ENCODE measurements around the gene PPP1R8.
"Not testable (repeated sequence)": the region's sequence is repeated elsewhere in the genome, so short reads cannot be mapped to it uniquely, and the experiment has no call there.

Gene PPP1R8

GRCh38 chr1:27816921-27817630 is 13.5 kb upstream of the PPP1R8 start:
- DNase-seq (ENCODE audit: low read depth): no peak
- no peak for TF ChIP-seq CTCF (IDR thresholded peaks at IDR 0.05; ENCODE audit: low read depth, low read length, missing control alignments)
- in situ Hi-C loops (cut with HindIII; ENCODE audit: low sequenced_read_pairs): no loop called here
- H3K4me3 ChIP-seq (ENCODE audit: low read depth, low read length): no peak overlapping the region

- no peak for DNase-seq (ENCODE audit: low read depth)
- in situ Hi-C loops (cut with HindIII; ENCODE audit: low sequenced_read_pairs): no loop called here
- no peak overlapping the region for H3K4me3 ChIP-seq (ENCODE audit: low read depth, low read length)
- TF ChIP-seq CTCF (IDR thresholded peaks at IDR 0.05; ENCODE audit: low read depth, low read length, missing control alignments): no peak
These were observed 8.7 kb upstream of the PPP1R8 start for GRCh38 chr1:27821761-27822315.

GRCh38 chr1:27823784-27824183 is 6.8 kb upstream of the PPP1R8 start:
- DNase-seq (ENCODE audit: low read depth): no peak
- in situ Hi-C loops (cut with HindIII; ENCODE audit: low sequenced_read_pairs): no loop called here
- H3K4me3 ChIP-seq (ENCODE audit: low read depth, low read length): no peak overlapping the region
- no peak for TF ChIP-seq CTCF (IDR thresholded peaks at IDR 0.05; ENCODE audit: low read depth, low read length, missing control alignments)

- no peak for DNase-seq (ENCODE audit: low read depth)
- in situ Hi-C loops (cut with HindIII; ENCODE audit: low sequenced_read_pairs): no loop called here
- no peak for TF ChIP-seq CTCF (IDR thresholded peaks at IDR 0.05; ENCODE audit: low read depth, low read length, missing control alignments)
- H3K4me3 ChIP-seq (ENCODE audit: low read depth, low read length): no peak overlapping the region
These were observed 6.2 kb upstream of the PPP1R8 start for GRCh38 chr1:27824411-27824810.

- in situ Hi-C loops (cut with HindIII; ENCODE audit: low sequenced_read_pairs); DNase-seq (ENCODE audit: low read depth); H3K4me3 ChIP-seq (ENCODE audit: low read depth, low read length): not testable (repeated sequence)
These were observed 1.1 kb upstream of the PPP1R8 start for GRCh38 chr1:27829339-27829960.

GRCh38 chr1:27831568-27832410 is 1.2 kb downstream of the PPP1R8 start:
- peak overlapping the region; percentile 98 for H3K4me3 ChIP-seq (ENCODE audit: low read depth, low read length)
- in situ Hi-C loops (cut with HindIII; ENCODE audit: low sequenced_read_pairs): no loop called here
- no peak for DNase-seq (ENCODE audit: low read depth)
- TF ChIP-seq CTCF (IDR thresholded peaks at IDR 0.05; ENCODE audit: low read depth, low read length, missing control alignments): no peak

All from astrocyte of the cerebellum (primary cell).